OCI-LY7 (cell line): ENCODE data around the gene SHOX.

Source experiments
- EZH2phosphoT487 ChIP-seq: fragments of 200-600 bp; sonication (generic); IDR thresholded peaks from 2 replicates; pipeline ENCODE4 v1.6.1; 2018; ENCODE audit warnings: low read depth, borderline replicate concordance, mild to moderate bottlenecking, mixed run types, antibody characterized with exemption, low read length, moderate library complexity, mixed read lengths
- TF ChIP-seq, protein P1 (sequence below): fragments of 200-600 bp; sonication (generic); conservative IDR thresholded peaks from 2 replicates; pipeline ENCODE4 v1.5.1; 2014; ENCODE audit warnings: mild to moderate bottlenecking, antibody characterized with exemption, low read length, moderate library complexity, mixed read lengths

DNA sequence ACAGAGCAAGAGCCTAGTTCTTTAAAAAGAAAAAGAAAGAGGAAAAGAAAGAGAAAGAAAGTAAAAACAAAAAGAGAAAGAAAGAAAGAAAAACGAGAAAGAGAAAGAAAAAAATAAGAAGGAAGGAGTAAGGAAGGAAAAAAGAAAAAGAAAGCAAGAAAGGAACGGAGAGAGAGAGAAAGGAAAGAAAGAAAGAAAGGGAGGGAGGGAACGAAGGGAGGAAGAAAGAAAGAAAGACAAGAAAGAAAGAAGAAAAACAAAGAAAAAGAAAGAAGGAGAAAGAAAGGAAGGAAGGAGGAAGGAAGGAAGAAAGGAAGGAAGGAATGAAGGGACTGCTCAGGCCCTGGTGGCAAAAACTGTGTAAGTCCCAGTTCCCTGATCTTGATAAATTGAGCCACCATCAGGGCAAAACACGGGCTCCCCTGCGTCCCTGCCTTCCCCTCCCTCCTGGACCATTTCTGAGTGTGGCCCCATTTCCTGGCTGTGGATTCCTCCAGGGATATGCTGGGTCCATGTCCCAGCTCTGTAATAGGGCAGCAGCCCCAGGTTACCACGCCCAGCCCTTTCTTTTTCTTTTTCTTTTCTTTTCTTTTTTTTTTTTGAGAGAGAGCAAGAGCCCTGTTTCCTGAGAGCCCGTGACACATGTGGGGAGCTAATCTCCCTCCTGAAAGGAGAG lies 44.8 kb downstream of the SHOX start:
- TF ChIP-seq, protein P1, sequence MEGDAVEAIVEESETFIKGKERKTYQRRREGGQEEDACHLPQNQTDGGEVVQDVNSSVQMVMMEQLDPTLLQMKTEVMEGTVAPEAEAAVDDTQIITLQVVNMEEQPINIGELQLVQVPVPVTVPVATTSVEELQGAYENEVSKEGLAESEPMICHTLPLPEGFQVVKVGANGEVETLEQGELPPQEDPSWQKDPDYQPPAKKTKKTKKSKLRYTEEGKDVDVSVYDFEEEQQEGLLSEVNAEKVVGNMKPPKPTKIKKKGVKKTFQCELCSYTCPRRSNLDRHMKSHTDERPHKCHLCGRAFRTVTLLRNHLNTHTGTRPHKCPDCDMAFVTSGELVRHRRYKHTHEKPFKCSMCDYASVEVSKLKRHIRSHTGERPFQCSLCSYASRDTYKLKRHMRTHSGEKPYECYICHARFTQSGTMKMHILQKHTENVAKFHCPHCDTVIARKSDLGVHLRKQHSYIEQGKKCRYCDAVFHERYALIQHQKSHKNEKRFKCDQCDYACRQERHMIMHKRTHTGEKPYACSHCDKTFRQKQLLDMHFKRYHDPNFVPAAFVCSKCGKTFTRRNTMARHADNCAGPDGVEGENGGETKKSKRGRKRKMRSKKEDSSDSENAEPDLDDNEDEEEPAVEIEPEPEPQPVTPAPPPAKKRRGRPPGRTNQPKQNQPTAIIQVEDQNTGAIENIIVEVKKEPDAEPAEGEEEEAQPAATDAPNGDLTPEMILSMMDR, result no peak
- no peak for TF ChIP-seq EZH2phosphoT487
